ENCODE measurements around the gene PON3.

- TF ChIP-seq CTCF (IDR thresholded peaks at IDR 0.05) (no peak), POLR2A (IDR thresholded peaks at IDR 0.05) (no peak)
Observed at GRCh38 chr7:95421847-95422444, 25.8 kb upstream of the PON3 start.

Data from gastroesophageal sphincter (tissue), 3 donors.